ENCODE data around the gene KCNN3.

The KCNN3 gene

GRCh38 chr1:154719586-154720327 is 150.3 kb downstream of the KCNN3 start:
- DNase-seq, result no peak

DNA sequence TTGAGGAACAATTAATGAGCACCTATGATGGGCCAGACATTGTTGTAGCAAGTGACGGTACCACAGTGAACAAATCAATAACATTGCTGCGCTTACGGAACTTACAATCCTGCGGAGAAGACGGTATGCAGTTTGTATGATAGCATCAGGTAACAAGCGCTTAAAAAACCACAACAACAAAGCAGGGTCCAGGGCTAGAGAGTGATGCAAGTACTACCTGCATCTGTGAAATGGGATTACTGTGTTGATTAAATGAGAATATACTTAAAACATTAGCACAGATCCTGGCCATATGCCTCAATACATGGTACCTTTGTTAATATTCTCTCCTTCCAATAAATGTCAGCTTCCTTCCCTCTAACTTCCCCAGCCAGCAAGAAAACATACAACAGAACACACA is 151.5 kb downstream of the KCNN3 start:
- DNase-seq, result no peak

GRCh38 chr1:154717528-154717924 is 152.6 kb downstream of the KCNN3 start:
- DNase-seq, result no peak

DNA sequence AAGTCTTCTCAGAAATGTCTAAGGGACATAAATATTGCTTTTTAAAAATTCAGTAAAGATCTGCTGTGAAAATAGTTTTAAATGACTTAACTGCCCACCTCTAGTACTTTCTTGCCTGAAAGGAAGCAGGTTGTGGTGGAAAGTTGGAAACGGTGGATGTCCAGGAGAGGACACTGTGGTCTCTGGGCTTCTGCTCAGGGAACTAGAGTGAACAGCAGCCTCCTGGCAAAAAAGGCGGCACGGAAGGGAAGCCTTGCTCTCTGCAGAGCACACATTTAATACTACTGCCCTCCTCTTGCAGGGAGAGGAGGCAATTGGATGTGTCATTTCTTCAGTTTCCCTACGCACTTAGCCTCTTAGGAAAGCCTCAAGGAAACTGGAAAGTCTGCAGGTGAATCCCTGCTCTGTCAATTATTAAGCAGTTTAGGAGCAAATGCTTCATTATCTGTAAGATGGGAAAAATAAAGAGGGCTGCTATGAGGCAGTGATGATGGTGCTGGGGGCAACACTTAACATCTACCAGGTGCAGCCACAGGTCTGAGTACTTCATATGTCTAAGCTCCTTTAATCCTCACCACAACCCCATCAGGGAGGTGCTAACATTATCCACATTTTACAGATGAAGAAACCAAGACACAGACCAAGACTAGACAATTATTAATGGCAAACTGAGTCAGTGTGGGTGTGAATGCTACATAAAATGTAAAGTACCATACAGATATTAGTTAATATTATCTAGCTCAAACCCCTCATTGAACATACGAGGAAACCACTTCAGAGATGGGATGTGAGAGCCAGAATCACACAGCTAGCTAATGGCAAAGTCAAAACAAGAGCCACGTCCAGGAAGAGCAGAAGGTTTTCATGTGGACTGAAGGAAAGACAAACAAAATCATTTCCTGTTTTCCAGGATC is 153.2 kb downstream of the KCNN3 start:
- no peak for DNase-seq

DNA sequence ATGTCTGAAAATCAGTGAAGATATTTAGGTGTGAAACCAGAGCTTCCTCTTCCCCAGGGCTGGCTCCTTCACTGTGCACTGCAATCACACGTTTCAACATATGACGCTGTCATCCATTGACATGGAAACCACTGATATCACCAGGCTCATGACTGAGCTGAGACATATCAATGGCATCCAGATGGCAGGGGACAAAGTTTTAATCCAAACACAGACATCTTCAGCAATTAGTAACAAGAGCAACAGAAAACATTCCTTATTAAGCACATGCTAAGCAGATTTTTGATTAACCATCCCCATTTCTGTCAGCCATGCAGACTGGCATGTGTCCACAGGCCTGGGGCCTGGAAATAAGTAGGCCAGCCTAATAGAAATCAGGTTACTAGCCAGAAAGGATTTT is 154.1 kb downstream of the KCNN3 start:
- no peak for DNase-seq

DNA sequence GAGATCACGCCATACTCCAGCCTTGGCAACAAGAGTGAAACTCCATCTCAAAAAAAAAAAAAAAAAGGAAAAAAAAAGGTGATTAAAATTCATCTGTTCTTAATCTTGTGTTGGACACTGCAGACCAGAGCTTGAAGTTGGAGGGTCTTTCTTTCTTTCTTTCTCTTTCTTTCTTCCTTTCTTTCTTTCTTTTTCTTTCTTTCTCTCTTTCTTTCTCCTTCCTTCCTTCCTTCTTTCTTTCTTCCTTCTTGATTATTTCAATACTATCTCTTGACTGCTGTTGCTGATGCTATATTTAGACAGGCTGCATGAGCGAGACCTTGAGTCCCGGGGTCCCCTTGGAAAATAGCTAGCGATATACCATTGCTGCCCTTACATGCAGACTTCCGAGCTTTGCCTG is 154.7 kb downstream of the KCNN3 start:
- no peak for DNase-seq

DNA sequence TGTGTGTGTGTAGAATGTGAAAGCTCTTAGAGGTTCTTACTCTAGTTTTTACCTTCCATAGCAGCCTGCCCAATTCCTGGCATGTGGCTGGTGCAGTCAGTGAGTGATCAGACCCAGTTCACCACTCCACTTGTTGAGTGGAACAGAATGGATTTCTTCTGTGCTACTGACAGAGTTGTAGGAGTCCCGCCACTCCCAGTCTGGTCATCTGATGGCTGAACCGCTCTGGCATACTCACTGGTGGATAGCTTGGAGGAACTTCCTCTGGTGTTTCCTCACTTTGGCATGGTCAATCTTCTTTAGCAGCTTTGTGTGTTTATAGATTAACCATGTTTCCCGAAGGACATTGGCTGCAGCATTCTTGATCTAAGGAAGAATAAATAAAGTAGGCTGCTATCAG is 155.4 kb downstream of the KCNN3 start:
- no peak for DNase-seq

DNA sequence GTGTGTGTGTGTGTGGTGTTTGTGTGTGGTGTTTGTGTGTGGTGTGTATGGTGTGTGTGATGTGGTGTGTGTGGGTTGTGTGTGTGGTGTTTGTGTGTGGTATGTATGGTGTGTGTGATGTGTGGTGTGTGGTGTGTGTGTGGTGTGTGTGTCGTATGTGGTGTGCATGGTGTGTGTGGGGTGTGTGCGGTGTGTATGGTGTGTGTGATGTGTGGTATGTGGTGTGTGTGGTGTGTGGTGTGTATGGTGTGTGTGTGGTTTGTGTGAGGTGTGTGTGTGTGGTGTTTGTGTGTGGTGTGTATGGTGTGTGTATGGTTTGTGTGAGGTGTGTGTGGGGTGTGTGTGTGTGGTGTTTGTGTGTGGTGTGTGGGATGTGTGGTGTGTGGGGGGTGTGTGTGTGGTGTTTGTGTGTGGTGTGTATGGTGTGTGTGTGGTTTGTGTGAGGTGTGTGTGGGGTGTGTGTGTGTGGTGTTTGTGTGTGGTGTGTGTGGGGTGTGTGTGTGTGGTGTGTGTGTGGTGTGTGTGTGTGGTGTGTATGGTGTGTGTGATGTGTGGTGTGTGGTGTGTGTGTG is 155.9 kb downstream of the KCNN3 start:
- no peak for DNase-seq

- DNase-seq, result no peak
Measured at GRCh38 chr1:154713005-154713404, 157.1 kb downstream of the KCNN3 start.

GRCh38 chr1:154712166-154712810 is 157.8 kb downstream of the KCNN3 start:
- no peak for DNase-seq

DNA sequence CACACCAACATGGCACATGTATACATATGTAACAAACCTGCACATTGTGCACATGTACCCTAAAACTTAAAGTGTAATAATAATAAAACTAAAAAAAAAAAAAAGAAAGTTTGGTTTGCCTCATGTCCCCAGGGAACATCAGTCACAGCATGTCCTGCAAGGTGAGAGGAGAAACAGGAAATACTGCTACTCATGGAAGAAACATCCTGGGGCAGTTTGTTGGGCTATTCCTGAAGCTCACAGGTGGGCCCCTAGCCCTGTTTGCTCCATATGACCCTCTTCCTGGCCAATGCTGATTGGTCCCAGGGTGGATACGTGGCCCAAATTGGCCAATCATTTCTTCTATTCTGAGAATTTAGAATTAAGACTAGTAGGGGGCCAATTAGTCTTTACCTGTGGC is 158.7 kb downstream of the KCNN3 start:
- no peak for DNase-seq

DNA sequence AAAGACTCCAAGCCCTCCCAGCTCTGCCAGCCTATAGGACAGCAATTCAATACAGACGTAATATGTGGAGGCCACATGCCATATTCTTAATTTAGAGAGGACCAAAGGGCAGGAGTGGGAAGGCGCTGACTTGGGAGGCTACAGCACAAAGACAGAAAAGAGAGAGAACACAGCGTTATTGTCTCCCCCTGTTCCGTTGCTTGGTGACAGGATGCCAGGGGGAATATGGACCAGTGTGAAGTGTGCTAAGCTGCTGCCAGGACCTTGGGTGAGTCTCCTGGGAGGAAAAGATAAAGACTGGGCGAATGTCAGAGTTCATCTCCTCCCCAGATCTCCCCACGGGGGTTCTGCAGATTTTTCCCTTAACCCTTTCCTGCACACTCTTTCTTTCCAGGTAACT is 160.0 kb downstream of the KCNN3 start:
- DNase-seq, result no peak

- DNase-seq, result no peak
Measured at GRCh38 chr1:154707901-154708463, 162.1 kb downstream of the KCNN3 start.

DNA sequence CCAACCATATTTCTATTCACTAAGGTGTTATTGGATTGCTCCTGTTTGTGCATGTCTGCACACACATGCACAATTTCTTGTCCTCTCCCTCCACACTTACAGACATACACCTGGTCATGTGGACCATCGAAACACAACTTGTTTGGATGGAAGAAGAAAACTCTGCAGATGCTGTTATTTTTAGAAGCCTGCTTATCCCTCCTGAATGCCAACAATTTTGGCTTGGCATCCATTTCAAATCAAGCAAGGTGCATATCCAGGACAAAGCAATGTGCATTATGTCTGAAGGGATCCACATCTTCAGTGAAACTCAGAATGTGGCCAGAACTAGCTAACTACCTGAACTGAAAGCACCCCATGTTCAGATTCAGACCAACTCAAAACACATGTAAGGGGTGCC is 163.2 kb downstream of the KCNN3 start:
- no peak for DNase-seq

- DNase-seq, result no peak
Measured at GRCh38 chr1:154705544-154705943, 164.5 kb downstream of the KCNN3 start.

DNA sequence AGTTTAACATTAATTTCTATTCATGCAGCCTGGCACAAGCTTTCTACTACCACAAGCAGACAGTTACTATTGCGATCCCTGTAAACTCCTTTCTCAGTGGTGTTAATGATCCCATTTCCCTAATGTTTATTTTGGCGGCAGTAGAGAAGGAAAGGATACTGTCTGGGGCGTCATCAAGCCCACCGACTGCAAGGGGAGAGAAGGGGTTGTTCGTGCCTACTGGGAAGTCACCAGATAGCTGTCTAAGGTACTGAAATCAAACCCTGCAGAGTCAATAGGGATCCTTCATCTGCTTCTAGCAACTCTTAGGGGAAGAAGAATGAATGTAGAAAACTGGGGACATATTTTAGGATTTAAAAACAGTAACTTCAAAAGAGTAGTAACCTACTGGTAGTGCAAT is 166.9 kb downstream of the KCNN3 start:
- no peak for DNase-seq

DNA sequence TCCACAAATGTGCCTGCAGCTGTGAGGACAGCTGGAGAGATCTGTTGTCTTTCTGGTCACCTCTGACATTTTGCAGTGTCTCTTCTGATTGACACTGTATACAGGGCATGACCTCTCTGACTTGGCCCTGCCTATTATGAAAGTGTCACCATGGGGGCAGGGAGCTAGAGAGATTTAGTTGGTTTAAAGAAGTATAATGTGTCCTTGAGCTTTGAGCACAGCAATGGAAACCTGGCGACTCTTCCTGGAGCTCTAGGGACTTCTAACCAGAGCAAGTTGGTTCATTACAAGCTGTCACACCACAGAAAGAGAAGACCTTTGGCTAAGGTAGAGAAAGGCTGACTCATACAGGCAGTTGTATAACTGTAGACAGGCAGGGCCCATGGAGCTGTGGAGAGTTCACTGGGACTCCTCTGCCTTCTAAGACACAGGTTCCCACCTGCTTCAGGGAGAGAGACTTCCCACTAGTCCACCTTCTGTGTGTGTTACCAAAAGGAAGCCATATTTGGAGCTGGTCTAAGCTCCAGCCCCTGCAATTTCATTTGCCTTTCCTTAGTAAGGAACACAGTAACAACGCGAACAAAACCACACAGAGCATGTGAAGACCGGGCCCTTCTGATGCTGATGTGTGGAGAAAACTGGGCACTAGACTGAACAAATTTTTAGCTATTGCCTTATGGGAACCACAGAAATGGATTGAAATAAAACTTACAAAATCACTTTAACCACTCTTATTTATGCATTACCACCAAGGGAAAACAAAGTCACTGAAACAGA is 171.6 kb downstream of the KCNN3 start:
- DNase-seq, result no peak

DNA sequence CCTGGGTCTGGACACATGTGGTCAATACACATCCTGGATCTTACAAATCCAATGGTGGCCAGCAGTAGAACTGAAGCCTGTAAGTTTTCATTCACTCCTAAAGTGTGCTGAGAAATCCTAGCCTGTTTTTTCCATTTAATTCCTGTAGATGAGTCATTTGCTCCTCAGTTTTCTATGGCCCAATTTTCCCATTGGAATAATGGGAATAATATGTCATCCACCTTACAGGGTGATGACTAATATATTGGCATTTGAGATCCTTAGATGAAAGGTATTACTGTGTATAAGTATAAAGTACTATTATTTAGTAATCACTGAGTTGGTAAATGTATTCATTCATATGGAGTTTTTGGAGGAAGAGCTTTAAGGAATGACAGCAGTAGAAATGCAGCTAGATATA is 172.4 kb downstream of the KCNN3 start:
- no peak for DNase-seq

DNA sequence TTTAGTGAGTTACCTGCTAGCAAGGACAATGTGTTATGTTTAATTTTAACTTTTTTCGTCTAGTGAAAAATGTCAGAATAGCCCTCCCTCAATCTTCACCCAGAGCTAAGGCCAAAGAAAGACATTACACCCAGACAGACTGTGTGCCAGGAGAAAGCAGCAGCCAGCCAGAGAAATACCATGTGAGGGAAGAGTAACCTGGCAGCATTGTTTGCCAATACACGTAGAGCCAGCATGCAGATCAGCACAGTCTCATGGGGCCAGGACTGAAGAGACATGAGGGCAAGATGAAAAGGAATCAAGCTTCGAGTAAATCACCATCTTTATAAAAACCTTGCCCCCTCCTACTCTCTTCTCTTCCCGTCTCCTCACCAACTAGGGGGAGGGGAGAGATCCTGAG is 173.6 kb downstream of the KCNN3 start:
- DNase-seq, result no peak

- DNase-seq, result no peak
Measured at GRCh38 chr1:154695985-154696384, 174.1 kb downstream of the KCNN3 start.

DNA sequence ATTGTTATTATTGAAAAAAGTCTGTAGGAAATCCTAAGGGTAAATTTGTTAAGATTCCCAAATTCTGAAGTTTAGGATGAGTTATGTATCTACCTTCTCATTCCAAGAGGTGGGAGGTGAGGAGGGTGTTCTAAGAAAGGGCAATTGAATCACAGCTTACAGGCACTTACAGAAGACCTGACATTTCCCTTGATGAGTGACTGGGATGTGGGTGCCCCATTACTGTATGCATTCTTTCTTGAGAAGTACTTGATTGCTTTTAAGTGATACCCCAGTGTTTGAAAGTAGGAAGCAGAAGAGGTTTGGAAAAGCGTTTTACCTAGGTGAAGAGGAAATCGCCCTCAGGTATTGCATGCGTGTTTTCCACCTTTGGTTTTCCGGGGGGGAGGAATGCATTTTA is 175.1 kb downstream of the KCNN3 start:
- no peak for DNase-seq

DNA sequence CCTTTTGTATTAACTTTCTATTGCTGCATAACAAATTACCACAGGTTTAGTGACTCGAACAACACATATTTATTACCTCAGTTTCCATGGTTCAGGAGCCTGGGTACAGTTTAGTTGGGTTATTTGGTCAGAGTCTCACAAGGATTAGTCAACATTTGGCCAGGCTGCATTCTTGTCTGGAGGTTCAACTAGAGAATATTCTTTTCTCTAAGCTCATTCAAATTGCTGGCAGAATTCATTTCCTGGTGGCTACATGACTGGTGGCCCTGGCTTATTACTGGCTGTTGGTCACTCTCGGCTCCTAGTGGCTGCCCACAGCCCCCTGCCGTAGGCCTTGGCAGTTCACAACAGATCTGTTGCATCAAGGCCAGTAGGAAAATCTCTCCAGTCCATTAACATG is 181.0 kb downstream of the KCNN3 start:
- no peak for DNase-seq
